HUES64 (cell line): ENCODE data around the gene CCT8. TPM values are rescaled to one million over a fixed set of nuclear protein-coding genes. Genes with fewer than 3 reads are reported as not detected.

Experiments
- H3K27ac ChIP-seq: 2 replicates; pipeline ENCODE4 v1.7.0; 2013; ENCODE audit warnings: low read depth, low read length, inconsistent platforms
- H3K27me3 ChIP-seq: 2 replicates; pipeline ENCODE4 v1.6.1; 2013; ENCODE audit warnings: mild to moderate bottlenecking, low read length; ENCODE audit not compliant: insufficient read depth
- H3K36me3 ChIP-seq: 2 replicates; pipeline ENCODE4 v1.6.1; 2013; ENCODE audit warnings: mild to moderate bottlenecking, low read length; ENCODE audit not compliant: insufficient read depth
- H3K4me1 ChIP-seq: 2 replicates; pipeline ENCODE4 v1.6.1; 2013; ENCODE audit warnings: mild to moderate bottlenecking, low read length, moderate library complexity; ENCODE audit not compliant: insufficient read depth
- H3K4me3 ChIP-seq: 2 replicates; pipeline ENCODE4 v1.5.1; 2013; ENCODE audit warnings: mild to moderate bottlenecking, low read length, moderate library complexity
- H3K9ac ChIP-seq: 2 replicates; pipeline ENCODE4 v1.6.1; 2013; ENCODE audit warnings: mild to moderate bottlenecking, low read depth, low read length
- H3K9me3 ChIP-seq: 2 replicates; pipeline ENCODE4 v1.6.1; 2013; ENCODE audit warnings: low read depth, low read length; ENCODE audit not compliant: insufficient read depth
- WGBS: fragments of 150-250, 120-280 bp; methylation state at CpG from one replicate; pipeline ENCODE4 v1.1.7; 2013; ENCODE audit warnings: missing lambda C conversion rate; 5-methylcytosine and 5-hydroxymethylcytosine counted together
- polyA plus RNA-seq, 2 experiments: library from polyadenylated mRNA; stranded (reverse); fragments of 50-300 nt; gene quantifications; one replicate each; pipeline ENCODE4 v1.2.3, GENCODE V29; 2013

CCT8 gene
- 254 TPM for polyA plus RNA-seq (2013, experiment 1 of 2)
- 275 TPM for polyA plus RNA-seq (2013, experiment 2 of 2)

- Histone ChIP-seq H3K4me3 (peak within 1 kb of the TSS; percentile 86), H3K27me3 (no peaks in the 10 kb centered on the region), H3K4me1 (peaks cover 11% of the 10 kb centered on the region), H3K9ac (peak within 1 kb of the TSS; percentile 99), H3K9me3 (no peaks in the 10 kb centered on the region), H3K36me3 (peaks cover 28% of the 10 kb centered on the region), H3K27ac (peak within 1 kb of the TSS; percentile 82)
- WGBS, result under 1% methylated on average over 62 of the region's 62 CpGs
These were observed at the start of gene CCT8 for GRCh38 chr21:29073222-29074006. TSS of gene CCT8 (minus strand) at chr21:29073648. CDS start at chr21:29073590, 58 bp downstream.

GRCh38 chr21:29121759-29122158, 48.3 kb upstream of the CCT8 start:
- Histone ChIP-seq H3K4me1 (peaks cover 5% of the 10 kb centered on the region; the same call in 1 of the 2 replicates), H3K4me3 (no peak overlapping the region), H3K27ac (no peak overlapping the region), H3K36me3 (no peaks in the 10 kb centered on the region), H3K27me3 (no peaks in the 10 kb centered on the region), H3K9ac (no peak overlapping the region), H3K9me3 (no peaks in the 10 kb centered on the region)
- WGBS, result 80% methylated on average over 1 of the region's 1 CpG

GRCh38 chr21:29117372-29117955, 44.0 kb upstream of the CCT8 start:
- Histone ChIP-seq H3K4me1 (peaks cover 23% of the 10 kb centered on the region), H3K27me3 (no peaks in the 10 kb centered on the region), H3K4me3 (no peak overlapping the region), H3K36me3 (no peaks in the 10 kb centered on the region), H3K27ac (no peak overlapping the region), H3K9ac (no peak overlapping the region), H3K9me3 (no peaks in the 10 kb centered on the region)
- WGBS, result 85% methylated on average over 3 of the region's 3 CpGs

DNA sequence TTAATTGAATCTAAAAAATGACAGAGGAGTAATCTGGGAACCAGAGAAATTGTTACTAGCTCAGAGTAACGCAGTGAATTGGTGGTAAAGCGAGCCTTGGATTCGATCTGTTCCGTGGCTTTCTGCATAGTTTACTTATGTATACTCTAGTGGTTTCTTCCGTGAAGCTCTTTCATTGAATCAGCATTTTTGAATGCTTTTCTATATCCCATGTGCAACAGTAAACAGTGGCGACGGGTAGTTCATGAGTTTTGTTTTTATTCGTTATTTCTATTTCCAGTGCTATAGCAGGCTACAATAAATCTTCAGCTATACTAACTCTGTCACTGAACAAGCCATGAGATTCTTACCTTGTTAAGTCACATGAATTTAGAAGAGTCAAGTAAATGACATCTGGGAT, 42.5 kb upstream of the CCT8 start:
- Histone ChIP-seq H3K9ac (no peak overlapping the region), H3K4me3 (no peak overlapping the region), H3K9me3 (no peaks in the 10 kb centered on the region), H3K27ac (peak overlapping the region; percentile 72; the same call in 1 of the 2 replicates), H3K4me1 (peaks cover 23% of the 10 kb centered on the region), H3K27me3 (no peaks in the 10 kb centered on the region), H3K36me3 (no peaks in the 10 kb centered on the region)
- WGBS, result 95% methylated on average over 8 of the region's 8 CpGs

DNA sequence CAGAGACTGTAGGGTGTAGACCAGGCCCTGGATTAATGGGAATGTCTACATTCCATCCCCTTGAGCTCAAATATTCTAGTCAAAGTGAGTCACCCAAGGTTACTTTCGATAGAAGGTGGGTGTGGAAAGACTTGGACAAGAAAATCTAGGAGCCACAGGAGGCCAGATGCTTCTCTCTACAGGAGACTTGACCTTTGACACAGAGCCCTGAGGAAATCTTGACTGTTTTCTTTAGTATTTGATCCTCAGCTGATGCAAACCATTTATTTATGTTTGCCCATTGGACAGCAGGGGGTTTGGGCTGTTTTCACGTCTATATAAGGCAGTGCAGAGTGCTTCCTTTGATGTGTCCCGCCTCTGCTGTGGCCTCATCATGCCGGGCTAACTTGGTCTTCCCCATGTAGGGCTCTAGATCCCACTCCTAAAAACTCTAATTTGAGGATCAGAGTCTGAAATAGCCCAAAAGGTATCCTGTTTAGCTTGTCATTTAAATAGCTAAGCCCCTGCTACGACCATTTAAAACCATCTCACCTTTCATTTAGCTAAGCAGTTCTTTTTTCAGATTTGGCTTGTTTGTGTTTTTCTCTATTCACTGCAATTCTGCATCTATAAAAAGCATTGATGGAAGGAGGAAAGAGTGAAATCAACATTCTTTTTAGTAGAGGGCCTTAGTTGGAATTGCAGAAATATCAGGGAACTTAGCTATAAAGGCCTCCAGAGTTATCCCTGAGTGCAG, 41.5 kb upstream of the CCT8 start:
- no peak overlapping the region for H3K9ac ChIP-seq
- H3K4me3 ChIP-seq, result no peak overlapping the region
- WGBS, result 16% methylated on average over 5 of the region's 5 CpGs
- H3K27me3 ChIP-seq, result no peaks in the 10 kb centered on the region
- H3K36me3 ChIP-seq, result no peaks in the 10 kb centered on the region
- H3K4me1 ChIP-seq, result peaks cover 23% of the 10 kb centered on the region
- no peaks in the 10 kb centered on the region for H3K9me3 ChIP-seq
- peak overlapping the region; percentile 72; the same call in 1 of the 2 replicates for H3K27ac ChIP-seq

DNA sequence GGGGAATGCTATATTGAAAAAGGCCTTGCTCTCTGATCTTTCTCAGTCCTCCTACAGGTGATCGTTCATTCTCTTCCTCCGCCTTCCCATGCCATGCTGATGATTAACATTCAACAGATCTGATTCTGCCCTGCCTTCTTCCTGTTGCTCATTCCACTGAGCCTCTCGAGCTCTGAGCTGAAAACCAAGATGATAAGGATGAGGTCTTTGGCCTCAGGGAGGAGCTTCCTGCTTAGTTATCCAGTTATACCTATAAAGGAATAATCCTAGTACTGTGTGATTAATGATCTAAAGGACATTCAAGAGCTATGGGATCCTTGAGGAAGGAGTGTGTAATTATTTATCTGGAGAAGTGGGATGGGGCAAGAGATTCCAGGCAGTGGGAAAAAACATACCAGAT, 31.8 kb upstream of the CCT8 start:
- H3K4me3 ChIP-seq, result no peak overlapping the region
- no peak overlapping the region for H3K9ac ChIP-seq
- no peaks in the 10 kb centered on the region for H3K4me1 ChIP-seq
- WGBS, result 76% methylated on average over 3 of the region's 3 CpGs
- no peak overlapping the region for H3K27ac ChIP-seq
- no peaks in the 10 kb centered on the region for H3K27me3 ChIP-seq
- H3K36me3 ChIP-seq, result no peaks in the 10 kb centered on the region
- H3K9me3 ChIP-seq, result no peaks in the 10 kb centered on the region

DNA sequence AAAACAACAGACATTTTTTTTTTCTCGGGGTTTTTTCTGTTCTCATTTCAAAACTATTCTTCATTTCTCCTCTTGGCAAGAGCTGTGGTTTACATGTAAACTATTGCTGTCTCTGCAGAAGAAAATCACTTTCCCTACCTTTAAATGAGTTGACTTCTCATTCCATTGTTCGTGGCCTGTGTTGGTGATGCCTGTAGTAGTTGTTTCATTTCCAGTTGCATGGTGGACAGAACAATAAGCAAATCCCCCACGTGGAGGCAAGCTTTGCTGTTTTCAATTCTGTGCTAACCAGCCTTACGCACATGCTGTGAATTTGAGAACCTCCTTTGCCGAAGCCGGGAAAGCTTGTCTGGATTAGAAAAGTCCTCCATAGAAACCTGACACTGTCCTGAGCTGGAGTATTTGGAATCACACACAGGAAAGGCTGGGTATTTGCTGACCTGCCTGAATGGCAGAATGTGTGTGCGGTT, 30.8 kb upstream of the CCT8 start:
- H3K27ac ChIP-seq, result no peak overlapping the region
- H3K9ac ChIP-seq, result no peak overlapping the region
- H3K4me3 ChIP-seq, result no peak overlapping the region
- H3K9me3 ChIP-seq, result no peaks in the 10 kb centered on the region
- no peaks in the 10 kb centered on the region for H3K36me3 ChIP-seq
- no peaks in the 10 kb centered on the region for H3K27me3 ChIP-seq
- H3K4me1 ChIP-seq, result no peaks in the 10 kb centered on the region
- WGBS, result 77% methylated on average over 7 of the region's 7 CpGs

DNA sequence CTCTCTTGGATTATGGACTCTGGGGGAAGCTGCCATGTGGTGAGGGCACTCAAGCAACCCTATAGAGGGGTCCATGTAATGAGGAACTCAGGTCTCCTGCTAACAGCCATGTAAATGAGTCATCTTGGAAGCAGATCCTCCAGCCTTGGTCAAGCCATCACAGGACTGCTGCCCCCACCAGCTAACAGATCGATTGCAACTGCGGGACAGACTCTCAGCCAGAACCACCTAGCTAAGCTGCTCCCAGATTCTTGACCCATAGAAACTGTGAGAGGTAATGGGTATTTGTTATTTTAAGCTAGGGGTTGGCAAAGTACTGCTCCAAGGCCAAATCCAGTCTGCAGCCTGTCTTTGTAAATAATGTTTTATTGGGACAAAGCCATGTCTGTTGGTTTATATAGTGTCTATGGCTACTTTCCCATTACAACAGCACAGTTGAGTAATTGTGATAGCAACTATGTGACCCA, 29.4 kb upstream of the CCT8 start:
- Histone ChIP-seq H3K36me3 (no peaks in the 10 kb centered on the region), H3K4me1 (no peaks in the 10 kb centered on the region)

DNA sequence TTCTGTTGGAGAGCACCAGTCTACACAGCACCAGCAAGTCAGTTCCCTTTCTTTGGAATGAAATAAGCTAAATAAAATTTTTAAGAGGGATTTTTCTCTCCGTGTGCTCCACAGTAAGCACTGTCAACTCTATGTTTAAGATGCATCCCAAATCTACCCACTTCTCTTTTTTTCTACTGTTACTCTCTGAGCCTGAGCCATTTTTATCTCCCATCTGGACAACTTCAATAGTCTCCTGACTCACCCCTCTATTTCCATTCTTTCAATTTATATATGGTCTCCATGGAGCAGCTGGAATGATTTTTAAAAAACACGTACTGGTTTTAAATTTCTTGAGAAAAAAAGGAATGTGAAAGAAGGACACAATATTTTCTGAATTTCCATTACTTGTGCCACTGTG, 24.7 kb upstream of the CCT8 start:
- no peak overlapping the region for H3K9ac ChIP-seq
- no peaks in the 10 kb centered on the region for H3K9me3 ChIP-seq
- no peaks in the 10 kb centered on the region for H3K27me3 ChIP-seq
- H3K36me3 ChIP-seq, result no peaks in the 10 kb centered on the region
- H3K4me1 ChIP-seq, result 0 out of 2 replicates have a peak, but pooled peaks cover 7% of the 10 kb centered on the region
- no peak overlapping the region for H3K4me3 ChIP-seq
- WGBS, result 88% methylated on average over 2 of the region's 2 CpGs
- H3K27ac ChIP-seq, result no peak overlapping the region

More for the DNA sequence above, 29.4 kb upstream of the CCT8 start:
- no peak overlapping the region for H3K27ac ChIP-seq
- H3K27me3 ChIP-seq, result no peaks in the 10 kb centered on the region
- 92% methylated on average over 2 of the region's 2 CpGs for WGBS
- H3K4me3 ChIP-seq, result no peak overlapping the region
- H3K9ac ChIP-seq, result no peak overlapping the region
- H3K9me3 ChIP-seq, result no peaks in the 10 kb centered on the region

DNA sequence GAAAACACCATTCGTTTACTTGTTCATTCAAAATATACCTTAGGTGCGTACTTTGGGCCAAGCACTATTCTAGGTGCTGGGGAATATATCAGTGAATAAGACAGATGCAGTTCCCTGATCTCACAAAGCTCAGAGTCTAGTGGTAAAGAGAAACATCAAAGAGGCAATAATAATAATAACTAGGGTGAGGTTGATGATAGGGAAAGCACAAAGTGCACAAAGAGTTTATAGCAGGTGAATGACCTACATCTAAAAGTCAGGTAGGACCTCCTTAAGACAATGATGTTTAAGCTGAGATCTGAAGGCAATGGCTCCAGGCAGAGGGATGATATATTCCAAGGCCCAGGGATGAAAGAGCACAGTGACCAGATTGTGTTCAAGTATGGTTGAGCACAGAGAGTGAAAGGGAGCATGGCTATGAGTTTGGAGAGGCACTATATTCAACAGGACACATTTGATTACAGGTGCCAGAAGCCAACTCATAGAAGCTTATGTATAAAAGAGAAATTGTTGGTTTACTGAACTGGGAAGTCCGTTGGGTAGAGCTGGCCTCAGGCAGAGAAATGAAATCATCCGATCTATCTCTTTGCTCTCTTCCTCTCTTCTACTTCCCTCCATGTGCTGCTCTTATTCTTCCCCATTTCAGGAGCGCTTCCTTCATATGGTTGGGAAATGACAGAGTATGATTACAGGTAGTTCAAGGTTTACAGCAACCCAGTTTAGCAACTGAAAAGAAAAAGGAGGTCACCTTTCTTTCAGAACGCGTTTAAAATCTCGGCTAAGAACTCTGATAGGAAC, 23.0 kb upstream of the CCT8 start:
- Histone ChIP-seq H3K4me3 (no peak overlapping the region), H3K27ac (no peak overlapping the region), H3K27me3 (no peaks in the 10 kb centered on the region), H3K36me3 (no peaks in the 10 kb centered on the region), H3K4me1 (0 out of 2 replicates have a peak, but pooled peaks cover 7% of the 10 kb centered on the region), H3K9me3 (no peaks in the 10 kb centered on the region), H3K9ac (no peak overlapping the region)
- WGBS, result 94% methylated on average over 7 of the region's 8 CpGs
